GM18508 (cell line): ENCODE data around the gene MAP1LC3B2.

ENCODE experiments used
- ATAC-seq: cut with Tn5 transposase; IDR thresholded peaks from one replicate; pipeline ENCODE4 v1.9.1; 2021; ENCODE audit warnings: moderate number of reproducible peaks; ENCODE audit not compliant: insufficient read depth, unreplicated experiment

The MAP1LC3B2 gene

GRCh38 chr12:116559162-116559935 lies at the start of gene MAP1LC3B2:
TSS of gene MAP1LC3B2 (plus strand) at chr12:116559381. CDS start at chr12:116575943, 16,562 bp downstream.
- peak; percentile 75 for ATAC-seq

DNA sequence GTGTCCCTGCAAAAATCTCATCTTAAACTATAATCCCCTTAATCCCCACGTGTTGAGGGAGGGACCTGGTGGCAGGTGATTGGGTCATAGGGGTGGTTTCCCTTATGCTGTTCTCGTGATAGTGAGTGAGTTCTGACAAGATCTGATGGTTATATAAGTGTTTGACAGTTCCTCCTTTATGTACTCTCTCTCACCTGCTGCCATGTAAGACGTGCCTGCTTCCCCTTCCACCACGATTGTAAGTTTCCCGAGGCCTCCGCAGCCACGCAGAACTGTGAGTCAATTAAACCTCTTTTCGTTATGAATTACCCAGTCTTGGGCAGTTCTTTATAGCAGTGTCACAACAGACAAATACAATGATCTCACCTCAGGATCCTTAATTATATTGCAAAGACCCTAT lies 45.2 kb upstream of the MAP1LC3B2 start:
- no peak for ATAC-seq

- ATAC-seq, result no peak
Observed at GRCh38 chr12:116515684-116516083, 43.5 kb upstream of the MAP1LC3B2 start.

- ATAC-seq, result no peak
Observed at GRCh38 chr12:116516657-116517056, 42.5 kb upstream of the MAP1LC3B2 start.

- ATAC-seq, result no peak
Observed at GRCh38 chr12:116517431-116518045, 41.6 kb upstream of the MAP1LC3B2 start.

DNA sequence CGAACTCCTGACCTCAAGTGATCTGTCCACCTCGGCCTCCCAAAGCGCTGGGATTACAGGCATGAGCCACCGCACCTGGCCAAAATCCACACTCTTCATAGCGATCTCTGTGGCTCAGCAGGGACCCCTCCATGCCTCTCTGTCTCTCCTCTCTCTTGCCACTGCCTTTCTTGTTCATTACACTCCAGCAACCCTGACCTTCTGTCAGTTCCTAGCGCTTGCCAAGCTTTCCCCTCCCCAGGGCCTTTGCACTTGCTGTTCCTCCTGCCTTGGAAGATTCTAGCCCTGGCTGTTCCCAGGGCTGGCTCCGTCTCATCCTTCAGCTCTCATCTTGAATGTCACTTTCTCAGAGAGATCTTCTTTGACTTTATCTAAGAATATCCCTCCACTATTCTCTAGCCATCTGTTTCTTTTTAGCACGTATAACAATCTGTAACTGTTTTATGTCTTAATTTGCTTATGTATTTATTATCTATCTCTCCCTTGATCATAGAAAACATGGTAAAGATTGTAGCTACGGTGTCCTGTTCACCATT lies 38.9 kb upstream of the MAP1LC3B2 start:
- ATAC-seq, result no peak

- no peak for ATAC-seq
Observed at GRCh38 chr12:116520801-116521471, 38.2 kb upstream of the MAP1LC3B2 start.

GRCh38 chr12:116524311-116524710 lies 34.9 kb upstream of the MAP1LC3B2 start:
- ATAC-seq, result no peak

- no peak for ATAC-seq
Observed at GRCh38 chr12:116524964-116525379, 34.2 kb upstream of the MAP1LC3B2 start.

- ATAC-seq, result no peak
Observed at GRCh38 chr12:116525418-116526001, 33.7 kb upstream of the MAP1LC3B2 start.

DNA sequence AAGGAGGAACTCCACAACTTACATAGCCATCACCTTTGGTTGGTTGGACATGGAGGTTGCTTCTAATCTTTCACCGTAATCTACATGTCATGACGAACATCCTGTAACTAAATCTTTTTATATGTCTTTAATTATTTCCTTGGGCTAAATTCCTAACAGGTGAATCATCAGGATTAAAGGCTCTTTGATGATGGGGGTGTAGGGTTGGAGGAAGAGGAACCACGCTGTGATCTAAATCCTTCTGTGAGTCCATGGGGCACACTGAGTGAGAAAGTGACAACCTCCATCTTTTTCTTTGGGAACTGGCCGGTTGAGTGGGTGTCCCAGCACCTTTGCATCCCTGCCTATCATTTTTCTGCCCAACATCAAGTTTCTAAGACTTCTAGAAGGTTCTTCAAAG lies 31.1 kb upstream of the MAP1LC3B2 start:
- ATAC-seq, result no peak

GRCh38 chr12:116528498-116528897 lies 30.7 kb upstream of the MAP1LC3B2 start:
- ATAC-seq, result no peak

DNA sequence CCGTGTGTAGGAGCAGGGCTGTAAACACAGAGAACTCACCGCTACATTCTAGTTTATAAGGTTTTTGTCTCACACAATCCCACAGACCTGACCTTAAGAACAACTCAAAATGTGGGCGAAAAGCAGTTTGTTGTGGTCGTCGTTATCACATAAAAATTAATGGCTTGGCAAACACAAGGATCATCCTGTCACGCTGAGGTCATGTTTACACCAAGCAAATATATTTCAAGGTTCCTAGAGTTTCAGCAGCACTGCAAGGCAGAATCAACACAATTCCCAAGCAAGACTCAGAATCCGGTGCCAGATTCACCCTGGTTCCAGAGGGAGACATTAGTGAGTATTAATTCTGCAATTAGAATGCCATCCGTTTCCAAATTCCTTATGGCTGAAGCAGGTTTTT lies 30.1 kb upstream of the MAP1LC3B2 start:
- ATAC-seq, result no peak

DNA sequence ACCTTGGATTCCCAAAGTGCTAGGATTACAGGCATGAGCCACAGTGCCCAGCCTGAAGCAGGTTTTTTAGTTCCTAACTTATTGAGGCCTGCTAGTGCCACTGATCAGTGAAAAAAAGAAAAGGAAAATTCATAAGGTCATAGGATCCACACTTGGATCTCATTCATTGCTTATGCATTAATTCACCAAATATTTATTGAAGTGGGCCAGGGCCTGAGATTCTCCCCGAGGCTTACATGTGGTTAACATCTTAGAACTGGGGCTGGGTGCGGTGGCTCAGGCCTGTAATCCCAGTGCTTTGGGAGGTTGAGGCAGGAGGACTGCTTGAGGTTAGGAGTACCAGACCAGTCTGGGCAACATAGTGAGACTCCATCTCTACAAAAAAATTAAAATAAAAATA lies 29.5 kb upstream of the MAP1LC3B2 start:
- ATAC-seq, result no peak

GRCh38 chr12:116532428-116532827 lies 26.8 kb upstream of the MAP1LC3B2 start:
- ATAC-seq, result no peak

GRCh38 chr12:116532986-116533342 lies 26.2 kb upstream of the MAP1LC3B2 start:
- ATAC-seq, result no peak

GRCh38 chr12:116533343-116534251 lies 25.6 kb upstream of the MAP1LC3B2 start:
- ATAC-seq, result no peak

- no peak for ATAC-seq
Observed at GRCh38 chr12:116534311-116535121, 24.7 kb upstream of the MAP1LC3B2 start.

- no peak for ATAC-seq
Observed at GRCh38 chr12:116535241-116535640, 23.9 kb upstream of the MAP1LC3B2 start.
